ENCODE data around the gene BMF.

DNA sequence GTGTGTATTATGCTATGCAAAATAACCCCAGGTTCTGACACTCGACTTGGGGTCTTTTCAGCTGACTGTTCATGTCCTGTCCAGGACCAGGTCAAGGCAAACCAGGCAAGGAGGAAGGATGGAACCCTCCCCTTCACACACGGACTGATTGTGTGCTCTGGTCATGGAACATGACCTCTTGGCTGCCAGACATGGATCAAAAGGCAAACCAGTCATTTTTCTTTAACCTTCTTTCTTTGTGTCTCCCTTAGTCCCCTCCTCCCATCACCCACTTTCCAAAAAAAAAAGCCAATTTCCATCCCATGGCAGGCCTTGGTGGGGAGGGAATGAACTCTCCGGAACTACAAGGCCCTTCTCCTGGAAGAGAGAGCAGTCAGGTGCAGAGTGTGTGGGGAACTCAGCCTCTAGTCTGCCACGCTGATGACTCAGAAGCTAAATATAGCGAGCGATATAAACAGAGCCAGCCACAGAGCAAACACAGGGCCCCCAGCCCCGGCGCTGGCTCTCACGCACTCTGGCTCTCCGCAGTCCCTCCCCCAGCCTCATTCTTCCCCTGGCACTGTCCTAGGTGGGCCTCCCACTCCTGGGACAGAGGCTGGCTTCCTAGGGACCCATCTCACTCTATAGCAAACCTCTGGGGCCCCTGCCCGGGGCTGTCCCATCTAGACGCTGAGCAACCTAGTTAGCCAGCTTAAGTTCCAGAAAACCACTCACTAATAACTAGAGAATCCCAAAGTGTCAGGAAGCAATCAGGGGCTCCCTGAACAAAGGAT is 10.0 kb downstream of the BMF start:
- TF ChIP-seq, protein P1, sequence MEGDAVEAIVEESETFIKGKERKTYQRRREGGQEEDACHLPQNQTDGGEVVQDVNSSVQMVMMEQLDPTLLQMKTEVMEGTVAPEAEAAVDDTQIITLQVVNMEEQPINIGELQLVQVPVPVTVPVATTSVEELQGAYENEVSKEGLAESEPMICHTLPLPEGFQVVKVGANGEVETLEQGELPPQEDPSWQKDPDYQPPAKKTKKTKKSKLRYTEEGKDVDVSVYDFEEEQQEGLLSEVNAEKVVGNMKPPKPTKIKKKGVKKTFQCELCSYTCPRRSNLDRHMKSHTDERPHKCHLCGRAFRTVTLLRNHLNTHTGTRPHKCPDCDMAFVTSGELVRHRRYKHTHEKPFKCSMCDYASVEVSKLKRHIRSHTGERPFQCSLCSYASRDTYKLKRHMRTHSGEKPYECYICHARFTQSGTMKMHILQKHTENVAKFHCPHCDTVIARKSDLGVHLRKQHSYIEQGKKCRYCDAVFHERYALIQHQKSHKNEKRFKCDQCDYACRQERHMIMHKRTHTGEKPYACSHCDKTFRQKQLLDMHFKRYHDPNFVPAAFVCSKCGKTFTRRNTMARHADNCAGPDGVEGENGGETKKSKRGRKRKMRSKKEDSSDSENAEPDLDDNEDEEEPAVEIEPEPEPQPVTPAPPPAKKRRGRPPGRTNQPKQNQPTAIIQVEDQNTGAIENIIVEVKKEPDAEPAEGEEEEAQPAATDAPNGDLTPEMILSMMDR (IDR thresholded peaks at IDR 0.05; ENCODE audit: low read depth, low read length): no peak
- TF ChIP-seq EZH2phosphoT487 (IDR thresholded peaks at IDR 0.05; ENCODE audit: low read depth): no peak
